ENCODE results near the gene KLHL15.

The KLHL15 gene

DNA sequence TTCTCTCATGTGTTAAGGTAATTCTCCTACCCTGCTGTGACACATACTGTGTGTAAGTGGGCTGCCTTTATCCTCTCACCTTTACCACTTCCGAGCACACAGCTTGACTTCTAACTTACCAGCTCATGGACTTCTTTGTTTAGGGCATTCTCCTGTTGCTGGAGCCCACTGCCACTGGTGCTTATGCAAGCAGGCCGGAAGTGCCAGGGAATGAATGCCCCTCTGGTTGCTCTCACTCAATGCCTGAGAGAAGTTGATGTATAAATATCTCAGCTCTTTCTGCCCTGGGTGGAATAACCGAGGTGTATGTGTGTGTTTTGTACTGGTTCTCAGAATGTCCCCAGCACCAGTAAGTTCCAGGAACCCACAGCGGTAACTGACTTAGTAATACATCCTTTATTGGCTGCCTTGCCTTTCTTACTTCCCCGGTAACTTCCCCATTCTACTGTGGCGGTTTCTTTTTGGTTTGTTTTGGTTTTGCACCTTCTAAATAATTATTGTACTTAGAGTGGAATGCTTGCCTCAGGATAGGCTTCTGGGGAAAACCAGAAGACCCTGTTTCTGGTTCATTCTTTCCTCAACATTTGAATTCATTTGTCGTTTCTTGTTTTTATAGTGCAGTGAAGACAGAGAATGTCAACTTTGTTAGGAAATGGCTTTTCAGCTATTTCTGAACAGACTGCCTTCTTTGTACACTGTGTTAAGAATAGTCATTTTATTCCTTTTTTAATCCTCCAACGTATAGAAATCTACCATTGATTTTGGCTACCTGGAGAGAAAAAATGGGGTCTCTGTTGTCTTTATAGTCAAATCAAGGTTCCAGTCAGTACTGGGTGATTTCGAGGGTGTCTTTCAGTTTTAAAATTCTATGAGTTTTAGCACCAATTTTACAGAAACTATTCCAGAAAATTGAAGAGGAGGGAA is 73.7 kb downstream of the KLHL15 start:
- H3K9ac ChIP-seq (ENCODE audit: low read length in 2 of 2): peak overlapping the region in 1 of 2 donors; percentile 6
- peaks cover 0 to 2% of the 10 kb centered on the region in 2 donors for H3K27me3 ChIP-seq (ENCODE audit: control insufficient read depth in 1 of 2, insufficient read depth in 2 of 2, low read length in 2 of 2)
- H3K4me1 ChIP-seq (ENCODE audit: control insufficient read depth, insufficient read depth, low read length): no peaks in the 10 kb centered on the region
- peak overlapping the region in 1 of 2 donors; percentile 8 for H3K4me3 ChIP-seq (ENCODE audit: low read length in 2 of 2)
- H3K9me3 ChIP-seq (ENCODE audit: control insufficient read depth in 2 of 2, low read length in 2 of 2): no peaks in the 10 kb centered on the region
- no peaks in the 10 kb centered on the region for H3K36me3 ChIP-seq (ENCODE audit: control insufficient read depth in 2 of 2, insufficient read depth in 2 of 2, low read length in 2 of 2)
- H3K27ac ChIP-seq (ENCODE audit: low read length): no peak overlapping the region

DNA sequence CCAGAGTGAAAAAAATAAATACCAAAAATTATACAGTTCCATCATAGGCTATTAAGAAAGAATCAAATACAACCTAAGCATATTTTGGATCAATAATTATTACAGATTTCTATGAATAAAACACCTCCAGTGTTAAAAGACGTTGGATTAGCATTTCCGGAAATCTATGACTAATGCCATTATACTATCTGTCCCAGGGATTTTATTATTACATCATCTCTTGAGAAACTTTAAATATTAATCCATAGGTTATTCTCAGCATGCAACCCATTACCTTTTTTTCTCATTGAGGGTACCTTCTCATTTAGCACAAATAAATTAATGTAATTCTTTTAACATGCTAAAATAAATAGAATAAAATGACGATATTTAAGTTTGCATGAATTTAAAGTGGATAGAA is 74.6 kb downstream of the KLHL15 start:
- Histone ChIP-seq H3K27ac (ENCODE audit: low read length) (no peak overlapping the region), H3K9ac (ENCODE audit: low read length in 2 of 2) (no peak overlapping the region), H3K4me1 (ENCODE audit: control insufficient read depth, insufficient read depth, low read length) (no peaks in the 10 kb centered on the region), H3K9me3 (ENCODE audit: control insufficient read depth in 2 of 2, low read length in 2 of 2) (no peaks in the 10 kb centered on the region), H3K27me3 (ENCODE audit: control insufficient read depth in 1 of 2, insufficient read depth in 2 of 2, low read length in 2 of 2) (peaks cover 0 to 2% of the 10 kb centered on the region in 2 donors), H3K4me3 (ENCODE audit: low read length in 2 of 2) (no peak overlapping the region), H3K36me3 (ENCODE audit: control insufficient read depth in 2 of 2, insufficient read depth in 2 of 2, low read length in 2 of 2) (no peaks in the 10 kb centered on the region)

DNA sequence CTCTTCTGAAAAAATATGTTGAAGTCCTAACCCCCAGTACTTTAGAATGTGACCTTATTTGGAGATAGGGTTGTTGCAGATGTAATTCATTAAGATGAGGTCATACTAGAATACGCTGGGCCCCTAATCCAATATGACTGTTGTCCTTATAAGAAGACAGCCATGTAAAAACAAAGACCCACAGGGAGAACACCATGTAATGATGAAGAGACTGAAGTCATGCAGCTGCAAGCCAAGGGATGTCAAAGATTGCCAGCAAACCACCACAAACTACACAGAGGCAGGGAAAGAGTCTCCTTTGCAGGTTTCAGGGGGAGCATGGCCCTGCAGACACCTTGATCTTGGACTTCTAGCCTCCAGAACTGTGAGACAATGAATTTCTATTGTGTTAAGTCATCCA is 81.8 kb downstream of the KLHL15 start:
- Histone ChIP-seq H3K9me3 (ENCODE audit: control insufficient read depth in 2 of 2, low read length in 2 of 2) (no peaks in the 10 kb centered on the region), H3K9ac (ENCODE audit: low read length in 2 of 2) (no peak overlapping the region), H3K4me3 (ENCODE audit: low read length in 2 of 2) (no peak overlapping the region), H3K36me3 (ENCODE audit: control insufficient read depth in 2 of 2, insufficient read depth in 2 of 2, low read length in 2 of 2) (no peaks in the 10 kb centered on the region), H3K27ac (ENCODE audit: low read length) (no peak overlapping the region), H3K4me1 (ENCODE audit: control insufficient read depth, insufficient read depth, low read length) (no peaks in the 10 kb centered on the region), H3K27me3 (ENCODE audit: control insufficient read depth in 1 of 2, insufficient read depth in 2 of 2, low read length in 2 of 2) (peaks cover 0 to 13% of the 10 kb centered on the region in 2 donors)

DNA sequence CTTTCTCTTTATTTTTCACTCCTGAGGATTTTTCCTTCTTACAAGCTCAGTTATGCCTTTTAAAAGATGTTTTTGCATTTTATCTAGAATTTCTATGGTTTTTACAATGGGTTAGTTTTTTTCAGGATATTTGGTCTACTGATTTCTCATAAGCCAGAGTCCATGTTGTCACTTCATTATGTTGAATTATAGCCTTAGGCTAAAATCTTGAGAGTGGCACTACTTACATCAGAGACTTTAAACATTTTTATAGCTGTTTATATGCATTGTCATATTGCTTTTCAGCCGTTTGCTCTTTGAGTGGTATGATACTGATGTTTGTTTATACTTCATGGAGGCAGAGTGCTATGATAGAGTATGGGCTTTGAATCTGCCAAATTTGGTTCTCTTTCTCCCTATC is 82.8 kb downstream of the KLHL15 start:
- Histone ChIP-seq H3K36me3 (ENCODE audit: control insufficient read depth in 2 of 2, insufficient read depth in 2 of 2, low read length in 2 of 2) (no peaks in the 10 kb centered on the region), H3K4me1 (ENCODE audit: control insufficient read depth, insufficient read depth, low read length) (no peaks in the 10 kb centered on the region), H3K9me3 (ENCODE audit: control insufficient read depth in 2 of 2, low read length in 2 of 2) (no peaks in the 10 kb centered on the region), H3K9ac (ENCODE audit: low read length in 2 of 2) (no peak overlapping the region), H3K4me3 (ENCODE audit: low read length in 2 of 2) (no peak overlapping the region), H3K27ac (ENCODE audit: low read length) (no peak overlapping the region), H3K27me3 (ENCODE audit: control insufficient read depth in 1 of 2, insufficient read depth in 2 of 2, low read length in 2 of 2) (peaks cover 0 to 13% of the 10 kb centered on the region in 2 donors)

DNA sequence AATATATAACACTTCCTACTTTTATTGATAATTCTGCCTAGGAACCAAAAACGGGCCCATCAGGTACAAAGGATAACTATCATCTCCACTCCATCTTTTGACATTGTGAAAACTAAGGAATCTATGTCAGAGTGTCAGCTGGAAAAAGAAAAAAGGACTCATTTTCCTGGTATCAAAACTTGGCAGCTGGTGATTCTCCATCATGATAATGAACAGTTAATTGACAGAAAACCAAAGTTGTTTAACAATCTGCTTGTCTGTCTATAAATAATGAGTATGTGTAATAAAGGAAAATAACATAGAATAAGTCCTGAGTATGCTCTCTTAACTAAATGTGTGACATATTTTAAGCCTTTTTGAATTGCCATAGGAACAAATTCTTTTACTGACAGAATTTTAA is 87.8 kb downstream of the KLHL15 start:
- Histone ChIP-seq H3K4me1 (ENCODE audit: control insufficient read depth, insufficient read depth, low read length) (no peaks in the 10 kb centered on the region), H3K36me3 (ENCODE audit: control insufficient read depth in 2 of 2, insufficient read depth in 2 of 2, low read length in 2 of 2) (no peaks in the 10 kb centered on the region), H3K9me3 (ENCODE audit: control insufficient read depth in 2 of 2, low read length in 2 of 2) (no peaks in the 10 kb centered on the region), H3K9ac (ENCODE audit: low read length in 2 of 2) (no peak overlapping the region), H3K27ac (ENCODE audit: low read length) (no peak overlapping the region), H3K4me3 (ENCODE audit: low read length in 2 of 2) (no peak overlapping the region), H3K27me3 (ENCODE audit: control insufficient read depth in 1 of 2, insufficient read depth in 2 of 2, low read length in 2 of 2) (peaks cover 0 to 6% of the 10 kb centered on the region in 2 donors)

DNA sequence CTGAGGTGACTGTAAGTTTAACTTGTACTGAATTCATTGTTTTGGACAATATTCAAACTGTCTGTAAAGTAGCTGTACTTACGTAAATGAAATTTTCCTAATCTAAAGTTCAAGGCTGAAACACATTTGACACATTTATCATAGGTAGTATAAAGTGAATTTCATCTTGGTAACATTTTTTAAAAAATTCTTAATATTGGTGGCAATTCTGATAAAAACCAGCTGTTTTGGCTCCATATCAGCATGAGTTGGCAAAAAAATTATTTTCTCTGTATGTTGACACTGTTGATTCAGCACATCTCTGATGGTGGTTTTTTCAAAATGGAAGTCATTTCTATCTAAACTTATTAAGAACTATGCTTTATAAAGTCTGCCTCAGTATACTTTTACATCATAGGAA is 88.3 kb downstream of the KLHL15 start:
- no peaks in the 10 kb centered on the region for H3K36me3 ChIP-seq (ENCODE audit: control insufficient read depth in 2 of 2, insufficient read depth in 2 of 2, low read length in 2 of 2)
- no peaks in the 10 kb centered on the region for H3K9me3 ChIP-seq (ENCODE audit: control insufficient read depth in 2 of 2, low read length in 2 of 2)
- no peak overlapping the region for H3K27ac ChIP-seq (ENCODE audit: low read length)
- H3K4me3 ChIP-seq (ENCODE audit: low read length in 2 of 2): no peak overlapping the region
- peaks cover 0 to 6% of the 10 kb centered on the region in 2 donors for H3K27me3 ChIP-seq (ENCODE audit: control insufficient read depth in 1 of 2, insufficient read depth in 2 of 2, low read length in 2 of 2)
- no peak overlapping the region for H3K9ac ChIP-seq (ENCODE audit: low read length in 2 of 2)
- H3K4me1 ChIP-seq (ENCODE audit: control insufficient read depth, insufficient read depth, low read length): no peaks in the 10 kb centered on the region

DNA sequence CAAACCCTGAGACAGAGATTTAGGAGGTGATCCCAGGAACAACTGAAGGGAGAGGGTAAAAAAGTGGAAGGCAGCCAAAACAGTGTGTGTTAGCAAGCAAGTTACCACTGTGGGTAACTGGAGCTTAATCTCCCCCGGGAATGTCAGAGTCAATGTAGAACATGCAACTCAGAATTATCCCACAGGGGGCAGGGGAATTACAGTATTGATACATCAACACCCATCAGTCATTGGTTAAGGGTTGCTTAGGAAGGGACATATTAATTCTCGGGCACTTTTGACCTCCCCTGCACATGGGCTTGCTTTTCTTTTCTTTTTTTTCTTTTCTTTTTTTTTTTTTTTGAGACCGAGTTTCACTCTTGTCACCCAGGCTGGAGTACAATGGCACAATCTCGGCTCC is 89.9 kb downstream of the KLHL15 start:
- H3K27ac ChIP-seq (ENCODE audit: low read length): no peak overlapping the region
- H3K4me1 ChIP-seq (ENCODE audit: control insufficient read depth, insufficient read depth, low read length): no peaks in the 10 kb centered on the region
- peaks cover 0 to under 1% of the 10 kb centered on the region in 2 donors for H3K27me3 ChIP-seq (ENCODE audit: control insufficient read depth in 1 of 2, insufficient read depth in 2 of 2, low read length in 2 of 2)
- no peaks in the 10 kb centered on the region for H3K36me3 ChIP-seq (ENCODE audit: control insufficient read depth in 2 of 2, insufficient read depth in 2 of 2, low read length in 2 of 2)
- H3K9ac ChIP-seq (ENCODE audit: low read length in 2 of 2): no peak overlapping the region
- H3K4me3 ChIP-seq (ENCODE audit: low read length in 2 of 2): no peak overlapping the region
- no peaks in the 10 kb centered on the region for H3K9me3 ChIP-seq (ENCODE audit: control insufficient read depth in 2 of 2, low read length in 2 of 2)

DNA sequence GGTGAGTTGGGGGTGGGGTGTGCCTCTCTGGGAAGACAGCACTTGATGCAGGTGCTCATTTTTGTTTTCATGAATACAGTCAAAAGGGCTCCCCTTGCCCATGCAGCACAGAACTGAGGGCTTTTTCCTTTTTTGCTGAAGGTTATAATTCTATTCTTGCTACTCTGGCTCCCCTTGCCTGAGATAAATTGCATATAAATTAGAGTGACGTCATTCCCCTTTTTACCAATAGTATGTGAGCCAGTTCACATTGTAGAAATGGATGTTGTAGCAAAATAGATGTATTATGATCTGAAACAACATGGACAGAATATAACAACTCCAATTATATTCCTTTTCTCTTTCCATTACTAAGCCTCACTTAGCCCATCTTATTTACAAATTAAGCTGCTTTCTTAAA is 90.8 kb downstream of the KLHL15 start:
- Histone ChIP-seq H3K9ac (ENCODE audit: low read length in 2 of 2) (no peak overlapping the region), H3K4me3 (ENCODE audit: low read length in 2 of 2) (no peak overlapping the region), H3K36me3 (ENCODE audit: control insufficient read depth in 2 of 2, insufficient read depth in 2 of 2, low read length in 2 of 2) (no peaks in the 10 kb centered on the region), H3K27ac (ENCODE audit: low read length) (no peak overlapping the region), H3K27me3 (ENCODE audit: control insufficient read depth in 1 of 2, insufficient read depth in 2 of 2, low read length in 2 of 2) (no peaks in the 10 kb centered on the region), H3K4me1 (ENCODE audit: control insufficient read depth, insufficient read depth, low read length) (no peaks in the 10 kb centered on the region), H3K9me3 (ENCODE audit: control insufficient read depth in 2 of 2, low read length in 2 of 2) (no peaks in the 10 kb centered on the region)

DNA sequence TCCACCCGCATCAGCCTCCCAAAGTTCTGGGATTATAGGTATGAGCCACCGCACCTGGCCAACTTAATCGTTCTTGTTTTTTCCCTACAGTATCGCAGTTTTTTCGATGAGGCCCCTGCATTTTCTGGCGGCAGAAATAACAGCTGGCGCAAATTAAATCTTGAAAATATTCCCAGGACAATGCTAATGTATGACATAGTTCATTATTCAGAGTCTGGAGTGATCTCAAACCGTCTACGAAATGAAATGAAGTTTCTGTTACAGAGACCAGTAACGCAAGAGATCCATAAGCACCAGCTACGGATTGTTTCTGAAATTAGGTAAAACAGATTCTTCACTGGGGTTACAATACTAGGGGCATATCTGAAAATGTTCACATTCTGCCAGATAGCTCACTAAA is 91.9 kb downstream of the KLHL15 start:
- no peaks in the 10 kb centered on the region for H3K36me3 ChIP-seq (ENCODE audit: control insufficient read depth in 2 of 2, insufficient read depth in 2 of 2, low read length in 2 of 2)
- H3K9me3 ChIP-seq (ENCODE audit: control insufficient read depth in 2 of 2, low read length in 2 of 2): no peaks in the 10 kb centered on the region
- H3K27ac ChIP-seq (ENCODE audit: low read length): no peak overlapping the region
- H3K4me3 ChIP-seq (ENCODE audit: low read length in 2 of 2): no peak overlapping the region
- H3K27me3 ChIP-seq (ENCODE audit: control insufficient read depth in 1 of 2, insufficient read depth in 2 of 2, low read length in 2 of 2): no peaks in the 10 kb centered on the region
- H3K4me1 ChIP-seq (ENCODE audit: control insufficient read depth, insufficient read depth, low read length): no peaks in the 10 kb centered on the region
- H3K9ac ChIP-seq (ENCODE audit: low read length in 2 of 2): no peak overlapping the region

All from stomach smooth muscle (tissue), 2 donors.